Activated CD8-positive, alpha-beta memory T cell treated with anti-CD3 and anti-CD28 coated beads for 24 hours (primary cell): Measurements from ENCODE around the gene YWHAQ.
"Not testable (repeated sequence)": the region's sequence is repeated elsewhere in the genome, so short reads cannot be mapped to it uniquely, and the experiment has no call there.

Experiments
- DNase-seq: peaks from one replicate; pipeline ENCODE4 v3.0.0-alpha.2; 2020

Gene YWHAQ

DNA sequence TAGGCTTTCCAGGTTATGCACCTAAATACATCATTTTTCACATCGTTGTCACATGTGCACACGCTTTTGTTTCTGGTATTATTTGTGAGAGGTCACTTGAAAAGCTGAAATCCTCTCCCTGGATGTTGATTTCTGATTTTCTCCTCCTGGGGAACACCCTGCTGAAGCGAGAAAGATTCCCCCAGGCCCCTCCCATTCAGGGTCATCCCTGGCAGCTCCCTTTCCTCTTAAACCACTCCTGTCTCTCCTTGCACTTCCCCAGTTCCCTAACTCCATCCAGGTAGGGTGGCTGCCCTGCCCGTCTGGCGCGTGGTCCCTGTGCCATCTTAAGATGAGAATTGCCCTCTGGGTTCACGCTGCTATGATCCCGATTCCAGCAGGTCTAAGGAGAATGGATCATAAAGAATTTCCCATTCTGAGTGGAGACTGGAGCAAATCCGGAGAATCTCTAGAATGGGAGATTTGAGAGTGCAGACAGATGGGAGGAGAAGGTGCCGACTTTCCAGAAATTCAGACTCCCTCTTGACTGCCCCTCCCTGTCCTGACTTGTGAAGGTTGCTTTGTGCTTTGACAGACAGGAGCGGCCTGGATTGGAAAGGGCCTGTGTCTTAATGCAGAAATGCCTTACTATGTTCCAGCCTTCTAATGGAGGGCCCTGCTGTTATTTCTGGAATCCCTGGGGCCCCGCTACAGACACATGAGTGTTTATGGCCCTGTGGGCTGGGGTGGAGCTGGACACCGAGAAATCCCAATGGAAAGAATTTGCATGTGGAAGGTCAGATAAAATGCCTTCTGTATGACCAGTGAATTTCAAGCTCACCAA is 1.3 kb upstream of the YWHAQ start:
- DNase-seq = no peak

DNA sequence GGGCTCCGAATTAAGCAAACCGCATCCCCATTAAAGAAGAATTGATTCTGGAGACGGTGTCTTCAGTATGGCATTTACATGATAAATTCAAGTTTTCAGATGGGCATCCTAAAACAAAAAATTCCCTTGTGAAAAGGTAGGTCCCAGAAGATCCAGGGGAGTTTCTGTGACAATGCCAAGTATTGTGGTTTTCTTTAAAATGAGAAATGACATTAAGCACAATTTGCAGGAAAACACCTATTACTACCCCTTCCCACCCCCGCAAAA is 689 bp upstream of the YWHAQ start:
- DNase-seq = no peak

DNA sequence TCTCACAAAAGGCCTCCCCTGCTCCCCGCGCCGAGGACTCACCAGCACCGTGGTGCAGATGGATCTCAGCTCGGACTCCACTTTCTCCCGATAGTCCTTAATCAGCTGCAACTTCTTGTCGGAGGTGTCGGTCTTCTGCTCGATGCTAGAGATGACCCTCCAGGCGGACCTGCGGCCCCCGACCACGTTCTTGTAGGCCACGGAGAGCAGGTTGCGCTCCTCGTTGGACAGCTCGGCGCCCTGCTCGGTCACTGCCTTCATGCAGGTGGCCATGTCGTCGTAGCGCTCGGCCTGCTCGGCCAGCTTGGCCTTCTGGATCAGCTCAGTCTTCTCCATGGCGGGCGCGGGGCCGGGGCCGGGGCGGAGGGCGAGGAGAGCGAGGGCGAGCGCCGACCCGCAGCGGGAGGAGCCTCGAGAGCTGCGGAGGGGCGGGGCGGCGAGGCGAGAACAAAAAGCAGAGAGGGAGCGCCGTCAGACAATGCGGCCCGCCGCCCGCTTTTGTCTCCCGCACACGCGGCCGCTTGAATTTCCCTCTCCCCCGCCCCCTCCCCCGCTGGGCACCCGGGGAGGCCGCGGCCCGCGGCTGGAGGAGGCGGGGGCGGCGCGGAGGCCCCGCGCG is 571 bp downstream of the YWHAQ start:
- DNase-seq = peak; percentile 89

DNA sequence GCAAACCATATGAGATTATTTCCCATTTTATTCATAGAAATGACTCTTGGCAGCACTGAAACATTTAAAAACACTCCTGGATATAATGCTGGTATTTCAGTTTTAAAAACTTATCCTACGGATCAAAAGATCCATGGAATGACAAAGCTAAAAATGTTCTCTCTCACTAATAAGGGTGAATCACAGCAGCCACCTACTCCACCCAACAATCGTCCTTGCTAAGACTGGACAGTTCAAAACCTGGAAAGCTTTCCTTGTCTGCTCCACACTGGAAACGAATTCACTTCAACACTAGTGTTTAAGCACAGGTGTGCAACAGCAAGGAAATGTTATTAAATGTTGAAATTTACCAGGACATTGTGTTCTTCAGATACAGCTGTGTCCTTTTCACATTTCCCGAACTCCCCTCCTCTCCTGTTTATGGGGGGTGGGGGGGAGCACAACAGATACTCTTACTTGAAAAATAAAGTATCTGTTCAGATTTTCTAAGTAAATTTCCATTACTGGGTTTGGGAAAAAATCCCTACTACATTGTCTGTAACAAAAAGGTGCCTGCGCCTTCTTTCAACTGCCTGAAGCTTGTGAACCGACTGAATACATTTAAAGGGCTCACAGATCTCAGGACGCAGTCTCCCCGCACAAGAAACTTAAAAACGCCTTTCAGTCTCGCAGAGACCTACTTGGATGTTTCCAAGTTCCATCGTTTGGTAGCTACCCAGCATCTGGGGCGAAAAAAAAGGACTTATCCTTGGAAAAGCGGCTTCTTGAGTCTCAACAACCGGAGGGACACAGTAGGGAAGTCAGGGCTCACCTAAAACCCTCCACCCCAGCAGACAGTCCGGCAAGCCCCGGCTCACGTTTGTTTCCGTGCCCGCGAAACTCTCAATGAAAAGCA is 1.3 kb downstream of the YWHAQ start:
- no peak for DNase-seq

DNA sequence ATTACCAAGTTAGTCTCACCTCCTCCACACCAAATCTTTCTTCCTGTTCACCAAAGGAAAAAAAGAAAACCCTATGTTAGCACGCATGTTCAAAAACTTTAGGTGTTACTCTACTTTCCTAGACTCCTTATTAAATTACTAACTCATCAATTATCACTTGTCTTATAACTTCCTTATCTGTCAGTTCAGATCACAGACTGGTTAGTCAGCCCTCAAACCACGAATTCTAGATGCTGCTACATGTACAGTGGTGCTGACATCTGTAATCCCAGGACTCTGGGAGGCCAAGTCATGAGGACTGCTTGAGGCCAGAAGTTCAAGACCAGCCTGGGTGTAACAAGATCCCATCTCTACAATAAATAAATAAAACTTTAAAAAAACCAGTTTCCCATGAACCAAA is 3.5 kb downstream of the YWHAQ start:
- no peak for DNase-seq

DNA sequence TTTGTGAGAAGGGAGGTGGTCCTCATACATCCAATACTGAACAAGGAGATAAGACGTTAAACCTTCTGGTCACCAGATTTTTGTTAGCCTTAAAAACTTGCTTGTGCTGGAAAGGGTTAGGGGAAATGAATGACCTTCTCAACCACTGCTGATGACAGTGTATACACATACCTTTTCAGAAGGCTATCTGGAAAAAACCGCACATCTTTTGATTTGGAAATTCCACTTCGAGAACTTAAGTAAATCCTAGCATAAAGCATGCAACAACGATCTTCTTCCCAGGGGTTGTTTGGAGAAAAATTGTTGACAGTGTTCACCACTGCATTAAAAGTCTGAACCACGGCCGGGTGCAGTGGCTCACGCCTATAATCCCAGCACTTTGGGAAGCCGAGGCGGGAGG is 7.6 kb downstream of the YWHAQ start:
- DNase-seq = no peak

DNA sequence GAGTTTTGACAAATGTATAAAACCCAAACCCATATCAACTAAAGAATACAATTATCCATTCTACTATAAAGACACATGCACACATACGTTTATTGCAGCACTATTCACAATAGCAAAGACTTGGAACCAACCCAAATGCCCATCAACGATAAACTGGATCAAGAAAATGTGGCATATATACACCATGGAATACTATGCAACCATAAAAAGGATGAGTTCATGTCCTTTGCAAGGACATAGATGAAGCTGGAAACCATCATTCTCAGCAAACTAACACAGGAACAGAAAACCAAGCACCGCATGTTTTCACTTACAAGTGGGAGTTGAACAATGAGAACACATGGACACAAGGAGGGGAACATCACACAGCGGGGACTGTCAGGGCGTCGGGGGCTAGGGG is 9.1 kb downstream of the YWHAQ start:
- not testable (repeated sequence) for DNase-seq

DNA sequence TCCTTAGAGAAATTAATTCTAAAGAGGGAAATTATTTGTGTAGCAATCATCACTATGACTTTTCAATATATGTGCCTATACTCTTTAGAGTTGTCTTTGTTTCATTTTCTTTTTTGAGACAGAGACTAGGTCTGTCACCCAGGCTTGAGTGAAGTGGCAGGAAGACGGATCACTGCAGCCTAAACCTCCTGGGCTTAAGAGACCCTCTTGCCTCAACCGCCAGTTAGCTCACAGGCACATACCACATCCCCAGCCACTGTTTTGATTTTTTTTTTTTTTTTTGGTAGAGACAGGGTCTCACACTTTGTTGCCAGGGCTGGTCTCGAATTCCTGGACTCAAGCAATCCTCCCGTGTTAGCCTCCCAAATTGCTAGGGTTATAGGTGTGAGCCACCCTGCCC is 12.4 kb downstream of the YWHAQ start:
- DNase-seq = no peak

DNA sequence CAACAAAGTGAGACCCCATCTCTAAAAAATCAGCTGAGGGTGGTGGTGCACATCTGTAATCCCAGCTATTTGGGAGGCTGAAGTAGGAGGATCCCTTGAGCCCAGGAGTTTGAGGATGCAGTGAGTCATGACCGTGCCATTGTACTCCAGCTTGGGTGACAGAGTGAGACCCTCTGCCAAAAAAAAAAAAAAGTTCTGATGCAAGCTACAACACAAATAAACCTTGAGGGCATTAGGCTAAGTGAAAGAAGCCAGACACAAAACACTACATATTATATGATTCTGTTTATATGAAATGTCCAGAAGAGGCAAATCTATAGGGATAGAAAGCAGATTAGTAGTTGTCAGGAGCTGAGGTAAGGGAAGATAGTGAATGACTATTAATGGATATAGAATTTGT is 13.0 kb downstream of the YWHAQ start:
- no peak for DNase-seq

DNA sequence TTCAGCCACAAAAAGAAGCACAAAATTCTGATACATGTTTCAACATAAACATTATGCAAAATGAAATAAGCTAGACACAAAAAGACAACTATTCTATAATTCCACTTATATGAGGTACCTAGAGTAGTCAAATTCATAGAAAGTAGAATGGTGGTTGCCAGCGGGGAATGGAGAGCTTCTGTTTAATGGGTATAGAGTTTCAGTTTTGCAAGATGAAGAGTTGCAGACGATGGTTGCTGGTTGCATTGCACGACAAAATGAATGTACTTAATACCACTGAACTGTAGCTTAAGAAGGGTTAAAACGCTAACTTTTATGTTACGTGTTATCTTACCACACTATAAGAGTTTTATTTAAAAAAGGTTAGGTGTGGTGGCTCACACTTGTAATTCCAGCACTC is 13.5 kb downstream of the YWHAQ start:
- DNase-seq = no peak

DNA sequence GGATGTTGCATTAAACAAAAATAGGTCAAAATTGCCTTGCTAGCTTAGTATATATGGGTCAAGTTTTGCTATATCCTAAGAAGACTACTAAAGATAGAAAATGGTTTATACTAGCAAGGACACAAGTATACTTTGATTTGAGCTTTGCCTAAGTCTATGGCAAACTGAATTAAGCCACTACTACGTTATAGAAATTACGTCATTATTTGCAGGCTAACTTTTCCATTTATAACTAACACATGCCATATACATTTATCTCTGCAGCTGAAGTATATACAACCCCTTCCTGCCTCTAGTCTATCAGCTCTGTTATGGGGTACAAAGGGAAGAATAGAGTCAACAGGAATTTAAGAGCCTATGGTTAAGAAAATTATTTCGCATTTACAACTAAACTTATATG is 16.2 kb downstream of the YWHAQ start:
- DNase-seq = no peak

DNA sequence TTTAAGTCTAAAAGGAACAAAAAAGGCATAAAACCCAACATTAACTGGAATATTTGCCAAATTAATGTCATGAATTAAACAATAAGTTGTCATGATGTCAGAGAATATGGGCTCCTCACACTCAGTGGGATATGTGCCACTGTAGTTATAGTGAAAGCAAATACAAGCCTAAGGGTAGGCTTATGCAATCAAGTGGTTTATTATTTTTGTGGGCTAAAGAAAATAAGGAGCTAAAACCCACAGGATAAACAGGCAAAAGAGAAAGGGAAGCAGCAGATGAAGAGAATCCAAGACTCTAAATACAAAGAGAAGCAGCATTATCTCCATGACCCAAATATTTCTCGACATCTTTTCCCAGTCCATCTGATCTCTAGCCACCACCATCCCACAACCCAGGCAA is 17.5 kb downstream of the YWHAQ start:
- no peak for DNase-seq

DNA sequence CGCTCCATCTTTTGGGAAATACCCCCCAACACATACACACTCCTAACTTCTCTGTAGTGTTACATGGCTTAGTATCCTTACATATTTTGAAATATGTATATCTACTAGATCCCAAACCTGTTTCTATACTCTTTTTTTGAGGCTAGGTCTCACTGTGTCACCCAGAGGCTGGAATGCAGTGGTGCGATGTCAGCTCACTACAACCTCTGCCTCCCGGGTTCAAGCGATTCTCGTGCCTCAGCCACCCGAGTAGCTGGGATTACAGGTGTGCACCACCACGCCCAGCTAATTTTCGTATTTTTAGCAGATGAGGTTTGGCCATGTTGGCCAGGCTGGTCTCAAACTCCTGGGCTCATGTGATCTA is 19.3 kb downstream of the YWHAQ start:
- DNase-seq = not testable (repeated sequence)

DNA sequence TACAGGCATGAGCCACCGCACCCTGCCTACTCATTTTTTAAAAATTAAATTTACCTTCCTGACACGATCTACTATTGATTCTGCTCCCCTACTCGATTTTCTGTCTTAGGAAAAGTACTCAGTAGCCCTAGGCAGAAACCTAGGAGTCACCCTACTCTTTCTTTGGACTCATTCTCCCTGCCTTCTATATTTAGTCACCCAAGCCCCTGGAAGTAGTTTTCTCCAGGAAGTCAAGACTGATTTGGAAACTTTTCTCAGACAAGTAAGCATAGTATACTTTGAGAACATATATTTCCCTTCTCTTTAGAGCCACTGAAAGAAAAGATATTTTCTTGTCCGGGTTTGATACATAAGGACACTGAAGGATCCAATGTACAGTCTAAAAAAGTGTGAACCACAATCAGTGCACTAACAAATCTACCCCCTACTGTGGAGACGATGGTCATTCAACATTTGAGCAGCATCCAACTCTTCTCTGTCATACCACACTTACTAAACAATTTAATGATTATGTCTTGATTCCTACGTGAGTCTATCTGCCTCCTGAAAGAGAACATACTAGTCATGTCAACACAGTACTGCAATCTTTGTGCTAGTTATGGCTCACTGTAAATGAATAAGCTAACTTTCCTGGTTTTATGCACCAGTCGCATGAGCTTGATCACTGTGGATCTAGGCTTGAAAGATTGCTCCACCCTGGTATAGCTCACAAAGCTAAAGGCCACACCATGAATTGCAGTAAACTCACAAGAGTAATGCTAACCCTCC is 19.8 kb downstream of the YWHAQ start:
- DNase-seq = no peak

DNA sequence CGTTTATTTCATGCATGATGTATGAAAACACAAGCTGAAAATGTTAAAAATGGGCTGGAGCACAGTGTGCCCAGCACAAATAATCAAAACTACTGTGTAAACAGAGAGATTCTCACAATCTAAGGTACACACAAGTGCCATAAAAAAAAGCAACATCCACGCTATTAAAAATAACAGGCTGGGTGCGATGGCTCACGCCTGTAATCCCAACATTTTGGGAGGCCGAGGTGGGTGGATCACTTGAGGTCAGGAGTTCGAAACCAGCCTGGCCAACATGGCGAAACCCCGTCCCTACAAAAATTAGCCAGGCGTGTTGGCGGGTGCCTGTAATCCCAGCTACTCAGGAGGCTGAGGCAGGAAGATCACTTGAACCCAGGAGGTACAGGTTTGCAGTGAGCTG is 22.3 kb downstream of the YWHAQ start:
- DNase-seq = not testable (repeated sequence)

DNA sequence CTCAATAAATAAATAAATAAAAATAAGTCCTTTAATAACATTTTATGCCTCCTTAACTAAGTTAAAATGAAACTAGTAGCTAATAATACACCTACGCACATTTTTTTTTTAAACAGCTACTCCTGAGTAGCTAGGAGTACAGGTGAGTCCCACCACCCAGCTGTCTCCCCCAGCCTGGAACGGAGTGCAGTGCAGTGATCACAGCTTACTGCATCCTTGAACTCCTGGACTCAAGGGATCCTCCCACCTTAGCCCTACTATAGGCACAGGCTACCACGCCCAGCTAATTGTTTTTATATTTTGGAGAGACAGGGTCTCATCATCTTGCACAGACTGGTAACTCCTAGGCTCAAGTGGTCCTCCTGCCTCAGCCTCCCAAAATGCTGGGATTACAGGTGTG is 28.4 kb downstream of the YWHAQ start:
- no peak for DNase-seq

DNA sequence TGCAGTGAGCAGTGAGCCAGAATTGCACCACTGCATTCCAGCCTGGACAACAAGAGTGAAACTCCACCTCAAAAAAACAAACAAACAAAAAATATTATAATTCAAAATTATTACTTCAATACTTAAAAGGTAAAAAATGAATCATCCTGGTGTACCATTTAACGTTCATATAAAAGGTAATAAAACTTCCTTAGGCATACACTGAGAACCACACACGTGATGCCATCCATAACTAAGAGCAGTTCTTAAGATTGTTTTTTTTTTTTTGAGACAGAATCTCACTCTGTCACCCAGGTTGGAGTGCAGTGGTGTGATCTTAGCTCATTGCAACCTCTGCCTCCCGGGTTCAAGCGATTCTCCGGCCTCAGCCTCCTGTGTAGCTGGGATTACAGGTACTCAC is 29.4 kb downstream of the YWHAQ start:
- no peak for DNase-seq

DNA sequence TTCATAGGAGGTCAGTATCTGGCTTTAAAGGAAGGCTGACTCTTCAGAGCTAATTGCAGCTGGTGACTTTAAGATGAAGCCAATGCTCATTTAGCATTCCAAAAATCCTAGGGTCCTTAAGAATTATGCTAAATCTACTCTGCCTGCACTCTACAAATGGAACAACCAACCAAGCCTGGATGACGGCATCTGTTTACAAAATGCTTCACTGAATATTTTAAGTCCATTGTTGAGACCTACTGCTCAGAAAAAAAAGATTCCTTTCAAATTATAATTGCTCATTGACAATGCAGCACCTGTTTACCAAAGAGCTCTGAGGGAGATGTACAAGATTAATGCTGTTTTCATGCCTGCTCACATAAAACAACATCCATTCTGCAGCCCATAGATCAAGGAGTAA is 31.4 kb downstream of the YWHAQ start:
- DNase-seq = no peak

DNA sequence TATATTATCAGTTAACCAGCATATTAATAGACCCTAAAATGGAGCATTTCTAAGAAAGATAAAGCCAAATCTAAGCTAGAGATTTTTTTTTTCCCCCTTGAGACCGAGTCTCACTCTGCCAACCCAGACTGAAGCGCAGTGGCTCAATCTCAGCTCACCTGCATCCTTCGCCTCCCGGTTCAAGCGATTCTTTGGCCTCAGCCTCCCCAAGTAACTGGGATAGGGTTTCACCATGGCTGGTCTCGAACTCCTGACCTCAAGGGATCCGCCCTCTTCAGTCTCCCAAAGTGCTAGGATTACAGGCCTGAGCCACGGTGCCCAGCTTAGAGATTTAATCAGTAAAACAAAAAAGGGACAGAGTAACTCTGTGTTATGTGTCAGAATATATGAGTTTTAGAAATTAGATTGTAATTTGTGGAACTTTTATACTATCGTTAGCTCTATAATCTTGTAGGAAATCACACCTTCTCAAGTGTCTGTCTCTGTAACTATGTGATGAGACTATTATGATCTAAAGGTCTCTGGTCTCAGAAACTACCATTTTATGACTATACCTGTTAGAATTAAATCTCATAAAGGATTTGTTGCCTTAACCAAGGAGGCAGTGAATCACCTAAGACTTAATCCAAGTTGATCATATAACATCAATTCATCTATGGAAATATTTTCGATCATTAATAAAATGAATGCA is 34.0 kb downstream of the YWHAQ start:
- no peak for DNase-seq

DNA sequence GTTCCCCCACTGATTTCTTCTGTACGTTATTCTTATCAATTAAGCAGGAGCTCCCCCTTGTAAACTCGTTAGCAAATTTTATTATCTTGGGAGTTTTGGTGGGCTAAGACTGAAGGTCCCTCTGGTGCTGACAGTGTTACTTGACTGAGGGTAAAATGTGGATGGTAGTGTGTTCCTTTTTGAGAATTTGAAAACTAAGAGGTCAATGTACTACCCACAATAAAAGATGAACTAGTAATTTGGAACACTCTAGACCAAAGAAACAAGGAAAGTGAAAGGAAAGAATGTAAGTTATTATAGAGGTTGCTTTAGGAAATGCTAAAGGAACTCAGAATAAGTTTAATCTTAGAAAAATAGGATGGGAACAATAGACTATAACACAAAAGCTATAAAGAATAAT is 35.1 kb downstream of the YWHAQ start:
- no peak for DNase-seq

DNA sequence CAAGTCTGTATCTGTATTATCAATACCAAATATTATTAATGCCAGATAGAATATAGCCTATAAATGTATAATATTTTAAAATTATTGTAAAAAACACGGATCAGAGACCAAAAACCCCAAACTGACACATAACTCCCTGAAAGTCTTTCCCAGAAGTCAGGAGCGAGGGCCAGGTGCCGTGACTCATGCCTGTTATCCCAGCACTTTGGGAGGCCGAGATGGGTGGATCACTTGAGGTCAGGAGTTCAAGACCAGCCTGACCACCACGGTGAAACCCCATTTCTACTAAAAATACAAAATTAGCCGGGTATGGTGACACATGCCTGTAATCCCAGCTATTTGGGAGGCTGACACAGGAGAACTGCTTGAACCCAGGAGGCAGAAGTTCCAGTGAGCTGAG is 35.5 kb downstream of the YWHAQ start:
- not testable (repeated sequence) for DNase-seq

DNA sequence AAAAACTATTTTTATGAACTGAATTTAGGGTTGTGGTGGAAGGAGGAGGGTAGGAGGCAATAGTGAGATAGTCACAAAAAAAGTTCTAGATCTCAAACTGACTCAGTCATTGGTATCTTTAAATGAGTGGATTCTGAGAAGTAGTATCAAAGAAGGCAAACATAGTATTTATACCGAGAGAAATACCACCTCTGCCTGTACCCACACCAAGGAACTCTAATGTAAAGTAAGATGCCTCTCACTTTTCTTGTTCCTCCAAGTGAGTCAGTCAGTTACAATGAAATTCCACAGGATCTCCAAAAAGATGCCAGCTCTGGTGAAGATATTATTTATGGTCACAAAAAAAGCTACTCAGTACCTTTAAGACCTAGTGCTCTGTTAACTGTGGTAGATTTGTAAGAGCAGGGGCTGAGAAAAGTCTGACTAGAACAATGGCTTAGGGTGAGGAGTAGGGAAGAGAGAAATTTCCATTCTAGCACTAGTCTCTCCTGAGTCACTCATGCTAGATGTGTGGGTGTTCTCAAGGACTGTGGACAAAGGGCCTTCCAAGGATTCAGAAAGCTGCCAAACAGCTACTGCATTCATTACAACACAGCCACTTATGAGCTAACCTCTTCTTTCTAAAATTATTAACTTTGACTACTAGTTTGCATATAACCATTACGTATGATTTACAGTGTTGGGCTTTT is 36.3 kb downstream of the YWHAQ start:
- DNase-seq = no peak
